ENCODE data around the gene FANK1. TPM values are rescaled to one million over a fixed set of nuclear protein-coding genes. Genes with fewer than 3 reads are reported as not detected.

FANK1 gene
- total RNA-seq, 1 experiment from 2014 or later, result 2.5 TPM

GRCh38 chr10:126004752-126005151, 108.4 kb downstream of the FANK1 start:
- no peak for DNase-seq
- Histone ChIP-seq H3K4me3 (ENCODE audit: insufficient read depth, low read depth, low read length) (no peak overlapping the region), H3K27me3 (ENCODE audit: control insufficient read depth, insufficient read depth, low read length) (no peaks in the 10 kb centered on the region), H3K36me3 (replicated peaks; ENCODE audit: control insufficient read depth, insufficient read depth, low read length) (no peaks in the 10 kb centered on the region)

GRCh38 chr10:126006264-126006663, 109.9 kb downstream of the FANK1 start:
- no peak for DNase-seq
- Histone ChIP-seq H3K27me3 (ENCODE audit: control insufficient read depth, insufficient read depth, low read length) (no peaks in the 10 kb centered on the region), H3K36me3 (replicated peaks; ENCODE audit: control insufficient read depth, insufficient read depth, low read length) (no peaks in the 10 kb centered on the region), H3K4me3 (ENCODE audit: insufficient read depth, low read depth, low read length) (no peak overlapping the region)

- Histone ChIP-seq H3K4me3 (ENCODE audit: insufficient read depth, low read depth, low read length) (no peak overlapping the region), H3K27me3 (ENCODE audit: control insufficient read depth, insufficient read depth, low read length) (no peaks in the 10 kb centered on the region), H3K36me3 (replicated peaks; ENCODE audit: control insufficient read depth, insufficient read depth, low read length) (no peaks in the 10 kb centered on the region)
- DNase-seq, result no peak
These were observed 110.5 kb downstream of the FANK1 start for GRCh38 chr10:126006906-126007305.

GRCh38 chr10:126009650-126010049, 113.3 kb downstream of the FANK1 start:
- Histone ChIP-seq H3K36me3 (replicated peaks; ENCODE audit: control insufficient read depth, insufficient read depth, low read length) (no peaks in the 10 kb centered on the region), H3K27me3 (ENCODE audit: control insufficient read depth, insufficient read depth, low read length) (no peaks in the 10 kb centered on the region), H3K4me3 (ENCODE audit: insufficient read depth, low read depth, low read length) (no peak overlapping the region)
- DNase-seq, result no peak

- Histone ChIP-seq H3K36me3 (replicated peaks; ENCODE audit: control insufficient read depth, insufficient read depth, low read length) (no peaks in the 10 kb centered on the region), H3K27me3 (ENCODE audit: control insufficient read depth, insufficient read depth, low read length) (no peaks in the 10 kb centered on the region)
- DNase-seq, result no peak
These were observed 115.6 kb downstream of the FANK1 start for GRCh38 chr10:126011995-126012394.

GRCh38 chr10:126012485-126012884, 116.1 kb downstream of the FANK1 start:
- no peak for DNase-seq
- Histone ChIP-seq H3K36me3 (replicated peaks; ENCODE audit: control insufficient read depth, insufficient read depth, low read length) (no peaks in the 10 kb centered on the region), H3K4me3 (ENCODE audit: insufficient read depth, low read depth, low read length) (no peak overlapping the region), H3K27me3 (ENCODE audit: control insufficient read depth, insufficient read depth, low read length) (no peaks in the 10 kb centered on the region)

More at GRCh38 chr10:126011995-126012394, 115.6 kb downstream of the FANK1 start:
- H3K4me3 ChIP-seq (ENCODE audit: insufficient read depth, low read depth, low read length), result no peak overlapping the region

- Histone ChIP-seq H3K4me3 (ENCODE audit: insufficient read depth, low read depth, low read length) (no peak overlapping the region), H3K36me3 (replicated peaks; ENCODE audit: control insufficient read depth, insufficient read depth, low read length) (no peaks in the 10 kb centered on the region), H3K27me3 (ENCODE audit: control insufficient read depth, insufficient read depth, low read length) (no peaks in the 10 kb centered on the region)
- peak; percentile 56 for DNase-seq
These were observed 117.3 kb downstream of the FANK1 start for GRCh38 chr10:126013489-126014281.

- H3K27me3 ChIP-seq (ENCODE audit: control insufficient read depth, insufficient read depth, low read length), result no peaks in the 10 kb centered on the region
- no peaks in the 10 kb centered on the region for H3K36me3 ChIP-seq (replicated peaks; ENCODE audit: control insufficient read depth, insufficient read depth, low read length)
- H3K4me3 ChIP-seq (ENCODE audit: insufficient read depth, low read depth, low read length), result no peak overlapping the region
These were observed 117.9 kb downstream of the FANK1 start for GRCh38 chr10:126014309-126014708.

GRCh38 chr10:126015413-126015812, 119.0 kb downstream of the FANK1 start:
- Histone ChIP-seq H3K27me3 (ENCODE audit: control insufficient read depth, insufficient read depth, low read length) (no peaks in the 10 kb centered on the region), H3K36me3 (replicated peaks; ENCODE audit: control insufficient read depth, insufficient read depth, low read length) (no peaks in the 10 kb centered on the region), H3K4me3 (ENCODE audit: insufficient read depth, low read depth, low read length) (no peak overlapping the region)
- DNase-seq, result no peak

More at GRCh38 chr10:126014309-126014708, 117.9 kb downstream of the FANK1 start:
- no peak for DNase-seq

GRCh38 chr10:126016156-126016805, 119.9 kb downstream of the FANK1 start:
- Histone ChIP-seq H3K27me3 (ENCODE audit: control insufficient read depth, insufficient read depth, low read length) (no peaks in the 10 kb centered on the region), H3K36me3 (replicated peaks; ENCODE audit: control insufficient read depth, insufficient read depth, low read length) (no peaks in the 10 kb centered on the region), H3K4me3 (ENCODE audit: insufficient read depth, low read depth, low read length) (no peak overlapping the region)
- no peak for DNase-seq

GRCh38 chr10:126016882-126017281, 120.5 kb downstream of the FANK1 start:
- Histone ChIP-seq H3K27me3 (ENCODE audit: control insufficient read depth, insufficient read depth, low read length) (no peaks in the 10 kb centered on the region), H3K36me3 (replicated peaks; ENCODE audit: control insufficient read depth, insufficient read depth, low read length) (no peaks in the 10 kb centered on the region), H3K4me3 (ENCODE audit: insufficient read depth, low read depth, low read length) (no peak overlapping the region)
- DNase-seq, result no peak

GRCh38 chr10:126017961-126018560, 121.7 kb downstream of the FANK1 start:
- Histone ChIP-seq H3K4me3 (ENCODE audit: insufficient read depth, low read depth, low read length) (no peak overlapping the region), H3K27me3 (ENCODE audit: control insufficient read depth, insufficient read depth, low read length) (no peaks in the 10 kb centered on the region), H3K36me3 (replicated peaks; ENCODE audit: control insufficient read depth, insufficient read depth, low read length) (no peaks in the 10 kb centered on the region)
- DNase-seq, result no peak

GRCh38 chr10:126021833-126022500, 125.6 kb downstream of the FANK1 start:
- Histone ChIP-seq H3K36me3 (replicated peaks; ENCODE audit: control insufficient read depth, insufficient read depth, low read length) (no peaks in the 10 kb centered on the region), H3K4me3 (ENCODE audit: insufficient read depth, low read depth, low read length) (no peak overlapping the region)
- DNase-seq, result no peak

GRCh38 chr10:126022841-126023240, 126.5 kb downstream of the FANK1 start:
- DNase-seq, result no peak
- Histone ChIP-seq H3K4me3 (ENCODE audit: insufficient read depth, low read depth, low read length) (no peak overlapping the region), H3K36me3 (replicated peaks; ENCODE audit: control insufficient read depth, insufficient read depth, low read length) (no peaks in the 10 kb centered on the region), H3K27me3 (ENCODE audit: control insufficient read depth, insufficient read depth, low read length) (no peaks in the 10 kb centered on the region)

More at GRCh38 chr10:126021833-126022500, 125.6 kb downstream of the FANK1 start:
- H3K27me3 ChIP-seq (ENCODE audit: control insufficient read depth, insufficient read depth, low read length), result no peaks in the 10 kb centered on the region
